HUES48 (cell line): ENCODE measurements around the gene KRT72.

Source experiments
- H3K27ac ChIP-seq: one replicate; pipeline ENCODE4 v1.7.0; 2013; ENCODE audit warnings: low read depth, low read length, inconsistent platforms
- H3K27me3 ChIP-seq: 2 replicates; pipeline ENCODE4 v1.6.1; 2013; ENCODE audit warnings: mild to moderate bottlenecking, low read length; ENCODE audit not compliant: control insufficient read depth, insufficient read depth
- H3K36me3 ChIP-seq: 2 replicates; pipeline ENCODE4 v1.6.1; 2013; ENCODE audit warnings: low read length; ENCODE audit not compliant: control insufficient read depth, insufficient read depth
- H3K4me1 ChIP-seq: 2 replicates; pipeline ENCODE4 v1.6.1; 2013; ENCODE audit warnings: mild to moderate bottlenecking, low read length; ENCODE audit not compliant: control insufficient read depth, insufficient read depth
- H3K4me3 ChIP-seq: 2 replicates; pipeline ENCODE4 v1.5.1; 2013; ENCODE audit warnings: mild to moderate bottlenecking, low read depth, low read length
- H3K9ac ChIP-seq: 2 replicates; pipeline ENCODE4 v1.6.1; 2013; ENCODE audit warnings: mild to moderate bottlenecking, low read depth, low read length, moderate library complexity
- H3K9me3 ChIP-seq: 2 replicates; pipeline ENCODE4 v1.6.1; 2013; ENCODE audit warnings: low read length; ENCODE audit not compliant: control insufficient read depth, insufficient read depth

KRT72 gene

GRCh38 chr12:52630008-52630500, 28.8 kb upstream of the KRT72 start:
- H3K27ac ChIP-seq: no peak overlapping the region
- H3K4me1 ChIP-seq: no peaks in the 10 kb centered on the region

GRCh38 chr12:52629281-52630007, 28.2 kb upstream of the KRT72 start:
- Histone ChIP-seq H3K27ac (no peak overlapping the region), H3K9me3 (no peaks in the 10 kb centered on the region), H3K27me3 (no peaks in the 10 kb centered on the region), H3K4me3 (no peak overlapping the region), H3K4me1 (no peaks in the 10 kb centered on the region), H3K36me3 (no peaks in the 10 kb centered on the region), H3K9ac (no peak overlapping the region)

More at GRCh38 chr12:52630008-52630500, 28.8 kb upstream of the KRT72 start:
- Histone ChIP-seq H3K36me3 (no peaks in the 10 kb centered on the region), H3K9me3 (no peaks in the 10 kb centered on the region), H3K27me3 (no peaks in the 10 kb centered on the region), H3K9ac (no peak overlapping the region), H3K4me3 (no peak overlapping the region)

GRCh38 chr12:52628841-52629240, 27.6 kb upstream of the KRT72 start:
- Histone ChIP-seq H3K4me3 (no peak overlapping the region), H3K27me3 (no peaks in the 10 kb centered on the region), H3K27ac (no peak overlapping the region), H3K36me3 (no peaks in the 10 kb centered on the region), H3K4me1 (no peaks in the 10 kb centered on the region), H3K9ac (no peak overlapping the region), H3K9me3 (no peaks in the 10 kb centered on the region)

- H3K27ac ChIP-seq: no peak overlapping the region
- no peaks in the 10 kb centered on the region for H3K36me3 ChIP-seq
- no peaks in the 10 kb centered on the region for H3K27me3 ChIP-seq
- no peak overlapping the region for H3K4me3 ChIP-seq
- H3K9ac ChIP-seq: no peak overlapping the region
- no peaks in the 10 kb centered on the region for H3K9me3 ChIP-seq
- no peaks in the 10 kb centered on the region for H3K4me1 ChIP-seq
Observed at GRCh38 chr12:52628111-52628507, 26.8 kb upstream of the KRT72 start.

GRCh38 chr12:52627395-52628110, 26.3 kb upstream of the KRT72 start:
- Histone ChIP-seq H3K4me3 (no peak overlapping the region), H3K36me3 (no peaks in the 10 kb centered on the region), H3K9ac (no peak overlapping the region), H3K9me3 (no peaks in the 10 kb centered on the region), H3K27me3 (no peaks in the 10 kb centered on the region), H3K4me1 (no peaks in the 10 kb centered on the region), H3K27ac (no peak overlapping the region)

GRCh38 chr12:52622349-52622748, 21.1 kb upstream of the KRT72 start:
- H3K36me3 ChIP-seq: no peaks in the 10 kb centered on the region
- H3K4me3 ChIP-seq: no peak overlapping the region
- H3K27me3 ChIP-seq: no peaks in the 10 kb centered on the region
- H3K9ac ChIP-seq: no peak overlapping the region
- no peaks in the 10 kb centered on the region for H3K9me3 ChIP-seq
- no peak overlapping the region for H3K27ac ChIP-seq
- no peaks in the 10 kb centered on the region; the same call in 1 of the 2 replicates for H3K4me1 ChIP-seq

- Histone ChIP-seq H3K27ac (no peak overlapping the region), H3K36me3 (no peaks in the 10 kb centered on the region), H3K9me3 (no peaks in the 10 kb centered on the region), H3K27me3 (no peaks in the 10 kb centered on the region), H3K4me1 (no peaks in the 10 kb centered on the region; the same call in 1 of the 2 replicates), H3K4me3 (no peak overlapping the region), H3K9ac (no peak overlapping the region)
Observed at GRCh38 chr12:52618866-52619265, 17.6 kb upstream of the KRT72 start.

GRCh38 chr12:52618216-52618615, 17.0 kb upstream of the KRT72 start, which contains the start of gene KRT73:
KRT73 (minus strand) TSS chr12:52618559; CDS start chr12:52618524, 35 bp downstream.
- Histone ChIP-seq H3K4me3 (no peak within 1 kb of the TSS), H3K9ac (no peak within 1 kb of the TSS), H3K9me3 (no peaks in the 10 kb centered on the region), H3K27me3 (no peaks in the 10 kb centered on the region), H3K27ac (no peak within 1 kb of the TSS), H3K4me1 (no peaks in the 10 kb centered on the region; the same call in 1 of the 2 replicates), H3K36me3 (no peaks in the 10 kb centered on the region)

GRCh38 chr12:52617403-52617785, 16.1 kb upstream of the KRT72 start:
- Histone ChIP-seq H3K9me3 (no peaks in the 10 kb centered on the region), H3K4me1 (no peaks in the 10 kb centered on the region; the same call in 1 of the 2 replicates), H3K27ac (no peak overlapping the region), H3K36me3 (no peaks in the 10 kb centered on the region), H3K4me3 (no peak overlapping the region), H3K27me3 (no peaks in the 10 kb centered on the region), H3K9ac (no peak overlapping the region)

GRCh38 chr12:52616680-52617402, 15.6 kb upstream of the KRT72 start:
- Histone ChIP-seq H3K9ac (no peak overlapping the region), H3K4me1 (no peaks in the 10 kb centered on the region; the same call in 1 of the 2 replicates), H3K27me3 (no peaks in the 10 kb centered on the region; the same call in 1 of the 2 replicates), H3K27ac (no peak overlapping the region), H3K36me3 (no peaks in the 10 kb centered on the region), H3K4me3 (no peak overlapping the region), H3K9me3 (no peaks in the 10 kb centered on the region)
